HEK293T (cell line): Measurements from ENCODE around the gene ZNF408.

Experiments used
- CTCF ChIA-PET: fragments of 350-600 bp; formaldehyde crosslinking; extraction: SDS; loops from one replicate; lab custom pipeline; 2021; ENCODE audit warnings: antibody characterized with exemption, inconsistent platforms; lab: Yijun Ruan, JAX
- POLR2A ChIA-PET: fragments of 350-600 bp; formaldehyde crosslinking; extraction: SDS; loops from one replicate; lab custom pipeline; 2020; ENCODE audit warnings: antibody characterized with exemption, inconsistent platforms; lab: Yijun Ruan, JAX
- DNase-seq: peaks from one replicate; pipeline ENCODE4 v3.0.0; 2012; ENCODE audit warnings: mixed read lengths; ENCODE audit errors: extremely low spot score
- ARNT ChIP-seq: fragments of 450-650 bp; IDR thresholded peaks from 2 replicates; pipeline ENCODE4 v1.6.1; 2017; ENCODE audit warnings: mild to moderate bottlenecking
- BHLHE40 ChIP-seq: fragments of 450-650 bp; IDR thresholded peaks from 2 replicates; pipeline ENCODE4 v1.6.1; 2016; ENCODE audit warnings: mild to moderate bottlenecking, moderate library complexity, borderline replicate concordance
- CTBP1 ChIP-seq: fragments of 450-650 bp; IDR thresholded peaks from 2 replicates; pipeline ENCODE4 v1.6.1; 2016; ENCODE audit warnings: borderline replicate concordance
- ELF4 ChIP-seq: fragments of 450-650 bp; IDR thresholded peaks from 2 replicates; pipeline ENCODE4 v1.6.1; 2017; ENCODE audit warnings: antibody characterized with exemption
- FOXA1 ChIP-seq: fragments of 450-650 bp; IDR thresholded peaks from 2 replicates; pipeline ENCODE4 v1.6.1; 2016; ENCODE audit warnings: mild to moderate bottlenecking
- FOXK2 ChIP-seq: fragments of 450-650 bp; IDR thresholded peaks from 2 replicates; pipeline ENCODE4 v1.6.1; 2016; ENCODE audit warnings: mild to moderate bottlenecking
- FOXM1 ChIP-seq: fragments of 450-650 bp; IDR thresholded peaks from 2 replicates; pipeline ENCODE4 v1.6.1; 2017; ENCODE audit warnings: mild to moderate bottlenecking, borderline replicate concordance
- HDGF ChIP-seq: fragments of 450-650 bp; IDR thresholded peaks from 2 replicates; pipeline ENCODE4 v1.6.1; 2017; ENCODE audit warnings: antibody characterized with exemption, borderline replicate concordance
- L3MBTL2 ChIP-seq: fragments of 450-650 bp; conservative IDR thresholded peaks from 2 replicates; pipeline ENCODE4 v1.6.1; 2016; ENCODE audit warnings: mild to moderate bottlenecking
- LEF1 ChIP-seq: fragments of 450-650 bp; IDR thresholded peaks from 2 replicates; pipeline ENCODE4 v1.6.1; 2017; ENCODE audit warnings: mild to moderate bottlenecking, borderline replicate concordance
- NFRKB ChIP-seq: fragments of 450-650 bp; IDR thresholded peaks from 2 replicates; pipeline ENCODE4 v1.6.1; 2016; ENCODE audit warnings: mild to moderate bottlenecking, moderate library complexity
- PKNOX1 ChIP-seq: fragments of 450-650 bp; IDR thresholded peaks from 2 replicates; pipeline ENCODE4 v1.6.1; 2016
- SP1 ChIP-seq: fragments of 450-650 bp; IDR thresholded peaks from 2 replicates; pipeline ENCODE4 v1.6.1; 2017
- SUZ12 ChIP-seq: fragments of 450-650 bp; IDR thresholded peaks from 2 replicates; pipeline ENCODE4 v1.6.1; 2016; ENCODE audit warnings: mild to moderate bottlenecking
- TARDBP ChIP-seq: fragments of 450-650 bp; IDR thresholded peaks from 2 replicates; pipeline ENCODE4 v1.6.1; 2016
- ZNF384 ChIP-seq: fragments of 450-650 bp; IDR thresholded peaks from 2 replicates; pipeline ENCODE4 v1.6.1; 2016

The ZNF408 gene

DNA sequence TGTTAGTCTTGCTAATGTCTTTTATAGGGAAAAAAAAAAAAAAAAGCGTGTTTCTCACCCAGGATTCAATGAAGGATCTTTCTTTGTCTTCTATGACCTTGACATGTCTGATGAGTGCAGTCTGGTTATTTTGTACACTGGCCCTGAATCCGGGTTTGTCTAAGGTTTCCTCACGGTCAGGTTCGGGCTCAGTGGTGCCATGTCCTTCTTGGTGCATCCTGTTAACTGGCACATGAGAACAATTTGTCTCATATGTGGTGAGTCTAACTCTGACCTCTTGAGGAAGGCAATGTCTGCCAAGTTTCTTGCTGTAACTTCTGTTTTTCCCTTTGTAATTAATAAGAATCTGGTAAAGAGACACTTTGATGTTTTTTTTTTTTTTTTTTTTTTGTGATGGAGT lies 30.7 kb downstream of the ZNF408 start:
- POLR2A ChIA-PET = no interaction called here
- DNase-seq = no peak
- CTCF ChIA-PET = no interaction called here
- no peak for TF ChIP-seq CTBP1
- TF ChIP-seq SUZ12 = no peak
- TF ChIP-seq ELF4 = no peak
- no peak for TF ChIP-seq SP1
- TF ChIP-seq NFRKB = no peak
- no peak for TF ChIP-seq FOXM1
- TF ChIP-seq ARNT = no peak
- TF ChIP-seq LEF1 = no peak
- no peak for TF ChIP-seq TARDBP
- TF ChIP-seq BHLHE40 = no peak
- no peak for TF ChIP-seq PKNOX1
- no peak for TF ChIP-seq ZNF384
- TF ChIP-seq FOXA1 = no peak
- TF ChIP-seq HDGF = no peak
- no peak for TF ChIP-seq FOXK2
- no peak for TF ChIP-seq L3MBTL2

DNA sequence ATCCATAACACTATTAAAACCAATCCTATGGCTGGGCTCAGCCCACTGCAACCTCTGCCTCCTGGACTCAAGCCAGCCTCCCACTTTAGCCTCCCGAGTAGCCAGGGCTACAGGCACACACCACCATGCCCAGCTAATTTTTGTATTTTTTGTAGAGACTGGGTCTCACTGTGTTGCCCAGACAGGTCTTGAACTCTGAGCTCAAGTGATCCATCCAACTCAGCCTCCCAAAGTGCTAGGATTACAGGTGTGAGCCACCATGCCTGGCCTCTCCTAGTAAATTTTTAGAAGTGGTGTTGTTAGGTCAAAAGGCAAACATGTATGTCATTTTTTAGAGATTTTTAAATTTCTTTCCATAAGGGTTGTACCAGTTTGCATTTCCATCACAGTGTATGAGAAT lies 32.4 kb downstream of the ZNF408 start:
- TF ChIP-seq HDGF (no peak), PKNOX1 (no peak), BHLHE40 (no peak), NFRKB (no peak), ARNT (no peak)
- ChIA-PET CTCF (no interaction called here), POLR2A (no interaction called here)
- no peak for DNase-seq

- TF ChIP-seq ARNT (no peak), L3MBTL2 (no peak), ZNF384 (no peak), SUZ12 (no peak), FOXA1 (no peak), LEF1 (no peak), ELF4 (no peak)
- ChIA-PET CTCF (interaction anchor here (0.6 kb wide), 1 partner anchor 55 kb away, joined by 4 read pairs; no protein-coding TSS in a partner anchor), POLR2A (no interaction called here)
- no peak for DNase-seq
Observed at GRCh38 chr11:46736146-46736545, 35.3 kb downstream of the ZNF408 start.

DNA sequence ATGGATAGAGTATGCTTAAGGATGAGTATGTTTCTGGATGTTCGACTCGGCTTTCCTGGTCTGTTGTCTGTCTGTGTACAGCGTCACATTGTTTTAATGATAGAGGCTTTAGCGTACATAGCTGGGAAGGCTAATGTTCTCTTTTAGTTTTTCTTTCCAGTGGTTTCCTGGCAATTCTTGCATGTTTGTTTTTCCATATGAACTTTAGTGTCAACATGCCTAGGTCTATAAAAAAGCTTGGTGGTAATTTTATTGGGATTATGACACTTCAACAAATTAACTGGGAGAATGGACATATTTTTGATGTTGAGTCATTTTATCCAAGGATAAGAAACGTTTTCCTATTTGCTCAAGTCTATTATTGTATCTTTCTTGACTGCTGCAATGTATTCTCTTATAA lies 35.8 kb downstream of the ZNF408 start:
- POLR2A ChIA-PET = no interaction called here
- TF ChIP-seq LEF1 (no peak), FOXK2 (no peak), CTBP1 (no peak), TARDBP (no peak)
- CTCF ChIA-PET = no interaction called here
- no peak for DNase-seq

GRCh38 chr11:46737699-46738098 lies 36.9 kb downstream of the ZNF408 start:
- ChIA-PET POLR2A (no interaction called here), CTCF (no interaction called here)
- DNase-seq = no peak
- TF ChIP-seq ZNF384 (no peak), FOXM1 (no peak), NFRKB (no peak), FOXK2 (no peak)

DNA sequence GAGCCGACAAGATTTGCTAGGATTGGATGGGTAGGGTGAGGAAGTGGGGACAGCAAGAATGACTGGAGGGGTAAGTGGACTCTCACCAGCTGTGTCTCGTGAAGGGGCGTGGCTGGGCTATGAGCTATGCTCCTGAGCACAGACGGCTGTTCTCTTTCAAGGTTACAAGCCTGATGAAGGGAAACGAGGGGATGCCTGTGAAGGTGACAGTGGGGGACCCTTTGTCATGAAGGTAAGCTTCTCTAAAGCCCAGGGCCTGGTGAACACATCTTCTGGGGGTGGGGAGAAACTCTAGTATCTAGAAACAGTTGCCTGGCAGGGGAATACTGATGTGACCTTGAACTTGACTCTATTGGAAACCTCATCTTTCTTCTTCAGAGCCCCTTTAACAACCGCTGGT lies 38.1 kb downstream of the ZNF408 start:
- no peak for DNase-seq
- POLR2A ChIA-PET = no interaction called here
- CTCF ChIA-PET = interaction anchor here (0.9 kb wide), 1 partner anchor 14 kb away, joined by 3 read pairs; no protein-coding TSS in a partner anchor
- TF ChIP-seq HDGF (no peak), ZNF384 (no peak)

GRCh38 chr11:46741600-46742484 lies 41.0 kb downstream of the ZNF408 start:
- no peak for DNase-seq
- ChIA-PET CTCF (interaction anchor here (0.7 kb wide), 1 partner anchor 948 kb away, joined by 3 read pairs; no protein-coding TSS in a partner anchor), POLR2A (no interaction called here)
- TF ChIP-seq FOXM1 = no peak
- no peak for TF ChIP-seq CTBP1
- no peak for TF ChIP-seq HDGF
- TF ChIP-seq FOXK2 = no peak
- no peak for TF ChIP-seq ZNF384
- no peak for TF ChIP-seq ARNT
- TF ChIP-seq NFRKB = no peak
- no peak for TF ChIP-seq BHLHE40
- no peak for TF ChIP-seq FOXA1
- no peak for TF ChIP-seq SP1
- TF ChIP-seq L3MBTL2 = no peak
- TF ChIP-seq PKNOX1 = no peak
- TF ChIP-seq TARDBP = no peak
- no peak for TF ChIP-seq SUZ12
